Type B pancreatic cell (in vitro differentiated cells): Measurements from ENCODE around the gene COL13A1. TPM values are rescaled to one million over a fixed set of nuclear protein-coding genes. Genes with fewer than 3 reads are reported as not detected.

Experiments used
- DNase-seq: peaks from one replicate; pipeline ENCODE4 v3.0.0; 2021; ENCODE audit warnings: mixed read lengths; ENCODE audit not compliant: unreplicated experiment; ENCODE audit errors: extremely low spot score
- H3K27ac Mint-ChIP-seq: 2 replicates; pipeline ENCODE4 v1.8.0; 2021; ENCODE audit warnings: mild to moderate bottlenecking, mixed read lengths
- H3K27me3 Mint-ChIP-seq: 2 replicates; pipeline ENCODE4 v1.8.0; 2021; ENCODE audit warnings: mixed read lengths
- H3K36me3 Mint-ChIP-seq: 2 replicates; pipeline ENCODE4 v1.8.0; 2021; ENCODE audit warnings: mixed read lengths
- H3K4me1 Mint-ChIP-seq: one replicate; pipeline ENCODE4 v1.8.0; 2021; ENCODE audit warnings: mixed read lengths; ENCODE audit not compliant: unreplicated experiment
- H3K4me3 Mint-ChIP-seq: 2 replicates; pipeline ENCODE4 v1.8.0; 2021; ENCODE audit warnings: mild to moderate bottlenecking, mixed read lengths
- H3K9me3 Mint-ChIP-seq: 2 replicates; pipeline ENCODE4 v1.8.0; 2021; ENCODE audit warnings: mixed read lengths
- CTCF ChIP-seq: fragments of 200-600 bp; sonication (generic); conservative IDR thresholded peaks from 2 replicates; pipeline ENCODE4 v1.5.0; 2021; ENCODE audit warnings: antibody characterized with exemption, mild to moderate bottlenecking
- total RNA-seq: library from RNA; stranded (reverse); gene quantifications from 2 replicates; pipeline ENCODE4 v1.2.1, GENCODE V29; 2021; ENCODE audit warnings: low replicate concordance

Gene COL13A1
- total RNA-seq, 1 donor from 2014 or later, result 18.6 TPM

GRCh38 chr10:69843923-69844322 is 42.2 kb downstream of the COL13A1 start:
- peaks cover 43% of the 10 kb centered on the region for H3K27me3 Mint-ChIP-seq
- no peaks in the 10 kb centered on the region for H3K36me3 Mint-ChIP-seq
- H3K4me3 Mint-ChIP-seq, result no peak overlapping the region
- peaks cover 79% of the 10 kb centered on the region for H3K4me1 Mint-ChIP-seq
- no peaks in the 10 kb centered on the region for H3K9me3 Mint-ChIP-seq
- DNase-seq, result no peak
- TF ChIP-seq CTCF, result no peak
- no peak overlapping the region for H3K27ac Mint-ChIP-seq

GRCh38 chr10:69844698-69845097 is 43.0 kb downstream of the COL13A1 start:
- Mint-ChIP-seq H3K9me3 (no peaks in the 10 kb centered on the region), H3K36me3 (no peaks in the 10 kb centered on the region), H3K4me3 (no peak overlapping the region), H3K4me1 (peaks cover 77% of the 10 kb centered on the region), H3K27me3 (peaks cover 39% of the 10 kb centered on the region), H3K27ac (no peak overlapping the region)
- no peak for TF ChIP-seq CTCF
- no peak for DNase-seq

- peaks cover 36% of the 10 kb centered on the region for H3K27me3 Mint-ChIP-seq
- H3K27ac Mint-ChIP-seq, result peak overlapping the region; percentile 68
- no peak for TF ChIP-seq CTCF
- no peaks in the 10 kb centered on the region for H3K36me3 Mint-ChIP-seq
- peaks cover 75% of the 10 kb centered on the region for H3K4me1 Mint-ChIP-seq
- no peak for DNase-seq
- H3K4me3 Mint-ChIP-seq, result peak overlapping the region; percentile 44
- no peaks in the 10 kb centered on the region for H3K9me3 Mint-ChIP-seq
Observed at GRCh38 chr10:69845574-69846292, 44.0 kb downstream of the COL13A1 start.

GRCh38 chr10:69846293-69846921 is 44.7 kb downstream of the COL13A1 start:
- peaks cover 72% of the 10 kb centered on the region for H3K4me1 Mint-ChIP-seq
- no peak for TF ChIP-seq CTCF
- H3K27ac Mint-ChIP-seq, result peak overlapping the region; percentile 68
- no peaks in the 10 kb centered on the region for H3K36me3 Mint-ChIP-seq
- no peak overlapping the region for H3K4me3 Mint-ChIP-seq
- H3K9me3 Mint-ChIP-seq, result no peaks in the 10 kb centered on the region
- DNase-seq, result no peak
- H3K27me3 Mint-ChIP-seq, result peaks cover 32% of the 10 kb centered on the region

- H3K9me3 Mint-ChIP-seq, result no peaks in the 10 kb centered on the region
- peaks cover 63% of the 10 kb centered on the region for H3K4me1 Mint-ChIP-seq
- no peak for TF ChIP-seq CTCF
- no peak overlapping the region for H3K4me3 Mint-ChIP-seq
- no peak for DNase-seq
- no peaks in the 10 kb centered on the region for H3K36me3 Mint-ChIP-seq
- no peak overlapping the region for H3K27ac Mint-ChIP-seq
- H3K27me3 Mint-ChIP-seq, result peaks cover 29% of the 10 kb centered on the region
Observed at GRCh38 chr10:69847458-69847857, 45.8 kb downstream of the COL13A1 start.
